Heart left ventricle (tissue), 13 donors: ENCODE data around the gene TOR4A.

Experiments
- CTCF ChIP-seq, 12 donors: fragments of 200-600 bp; sonication (generic) in 4 of 12; IDR thresholded peaks; one replicate each; pipeline versions ENCODE4 v1.5.0 to v1.8.0; 2018 to 2022; ENCODE audit warnings: antibody characterized with exemption in 12 of 12, mild to moderate bottlenecking in 5 of 12
- POLR2A ChIP-seq, 2 donors: fragments of 450-650 bp; IDR thresholded peaks; one replicate each; pipeline ENCODE4 v1.6.1; 2017; ENCODE audit warnings: antibody characterized with exemption in 2 of 2, mild to moderate bottlenecking in 2 of 2, moderate library complexity in 2 of 2
- donor health status: ischemic (EF 13 %, LVEDD 7.1; RV severe dilation, severe dysfunction).
- donor health status: DM: no; HTN: yes; CAD: no.
- donor health status: DM: no; HTN: no; CAD: no.
- donor health status: ischemic (EF 25% LVEDD 6.9; RV normal size, moderate dysfunction).
- donor health status: ischemic (EF 25% LVEDD 5.7; RV mildly dilated, moderate dysfunction).
- donor health status: ischemic (EF 35%, LVEDD 5.7; RV mildly dilated, moderate dysfunction).
- donor health status: nonischemic (EF 11% LVEDD 7.7; RV severe dilation, severe dysfunction).
- donor health status: DM: yes; HTN: yes; CAD: no.
- donor health status: PGD.
- donor health status: ischemic (EF 29% LVEDD 5.4; RV normal size, mild dysfunction).
- donor health status: nonischemic (EF 23%, LVEDD 6.1; RV moderate dilation, normal function).

GRCh38 chr9:137271696-137272076 lies 5.8 kb upstream of the TOR4A start:
- no peak for TF ChIP-seq CTCF (IDR thresholded peaks at IDR 0.05)
- no peak for TF ChIP-seq POLR2A (IDR thresholded peaks at IDR 0.05)
